GM19324 (cell line): Measurements from ENCODE around the gene STAT5B.

Experiments
- ATAC-seq: cut with Tn5 transposase; IDR thresholded peaks from one replicate; pipeline ENCODE4 v1.9.1; 2021; ENCODE audit warnings: mild to moderate bottlenecking, moderate library complexity; ENCODE audit not compliant: unreplicated experiment, low FRiP score

STAT5B gene

DNA sequence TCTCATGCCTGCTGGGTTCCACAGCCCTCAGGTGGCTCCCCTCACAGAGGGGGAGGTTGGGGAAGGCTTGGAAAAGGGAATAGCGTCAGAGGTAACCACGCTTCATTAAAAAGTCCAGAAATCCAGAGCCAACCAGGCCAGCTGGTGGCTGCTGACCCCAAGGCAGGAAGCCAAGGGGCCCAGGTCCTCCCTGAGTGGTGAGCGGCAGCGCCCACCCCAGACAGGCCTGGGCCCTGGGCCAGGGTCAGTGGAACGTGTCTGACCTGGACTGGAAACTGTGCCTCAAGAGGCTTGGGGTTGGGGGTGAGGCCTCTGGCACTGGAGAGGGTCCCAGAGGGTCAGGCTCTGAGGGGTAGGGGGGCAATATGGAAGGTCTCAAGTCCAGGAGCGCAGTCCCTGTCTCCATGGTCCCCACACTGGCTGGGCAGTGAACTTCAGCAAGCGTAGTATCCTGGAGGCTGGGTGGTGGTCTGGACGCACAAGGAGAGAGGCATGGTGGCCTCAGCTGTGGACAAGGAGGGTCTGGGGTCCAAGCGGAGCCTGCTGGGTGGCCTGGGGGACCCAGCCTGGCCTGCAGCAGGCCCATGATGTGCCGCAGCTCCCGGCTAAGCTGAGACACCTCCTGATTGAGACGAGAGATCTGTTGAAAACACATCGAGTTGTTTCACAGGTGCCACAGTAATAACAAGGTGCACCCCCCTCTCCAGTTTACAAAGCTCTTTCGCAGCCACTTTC is 116.2 kb downstream of the STAT5B start:
- ATAC-seq: no peak

DNA sequence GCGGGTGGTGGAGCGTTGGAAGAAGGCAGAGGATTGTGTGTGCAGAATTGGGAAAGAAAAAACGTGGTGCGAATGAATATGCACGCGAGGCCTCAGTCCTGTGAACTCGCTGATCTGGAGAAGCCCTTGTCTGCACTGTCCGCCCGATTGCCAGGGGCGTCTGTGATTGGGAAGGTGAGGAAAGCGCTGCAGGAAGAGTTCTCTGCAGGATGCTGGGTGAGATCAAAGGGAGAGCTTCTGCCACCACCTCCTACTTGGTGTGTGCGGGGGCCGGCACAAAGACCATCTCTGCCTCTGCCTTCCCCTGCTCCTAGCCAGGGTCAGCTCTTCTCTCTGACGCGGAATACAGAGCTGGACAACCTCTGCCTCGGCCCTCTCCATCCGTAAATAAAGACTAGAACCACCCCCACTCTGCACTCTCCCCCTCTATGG is 120.6 kb downstream of the STAT5B start:
- no peak for ATAC-seq

DNA sequence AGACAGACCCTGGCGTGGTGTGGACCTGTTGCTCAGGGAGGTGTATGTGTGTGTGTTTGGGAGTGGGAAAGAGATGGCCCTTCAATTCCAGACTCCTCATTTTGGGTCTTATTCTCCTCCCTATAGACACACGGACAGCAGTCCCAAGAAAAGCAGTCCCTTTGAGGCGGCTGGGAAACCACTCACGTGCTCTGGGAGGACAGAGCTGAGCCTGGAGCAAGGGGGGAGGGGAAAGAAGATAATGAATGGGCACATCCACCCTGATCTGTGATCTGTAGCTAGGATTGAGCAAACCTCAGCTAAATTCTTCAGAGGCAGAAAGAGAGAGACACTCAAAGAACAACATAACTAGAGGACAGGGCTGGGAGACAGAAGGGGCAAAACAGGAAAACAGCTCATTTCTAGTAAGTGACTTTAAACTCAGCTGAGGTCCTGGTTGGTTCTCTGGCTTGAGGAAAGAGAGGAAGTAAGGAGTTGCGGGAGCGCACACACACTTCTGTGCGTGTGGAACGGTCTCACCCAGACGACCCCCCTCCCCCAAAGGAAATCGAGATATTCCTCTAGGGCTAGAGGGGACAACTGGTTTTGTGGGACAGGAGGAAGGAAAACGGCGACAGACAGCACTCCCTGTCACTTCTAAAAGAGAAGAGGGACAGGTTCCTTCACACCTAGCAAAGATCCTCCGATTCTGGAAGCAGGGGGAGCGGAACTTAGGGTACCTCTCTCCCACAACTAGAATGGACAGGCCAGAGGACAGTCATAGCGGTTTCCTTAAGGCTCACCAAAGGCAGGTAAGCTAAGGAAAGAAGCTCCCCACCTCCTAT is 122.1 kb downstream of the STAT5B start:
- ATAC-seq: no peak
